T-helper 2 cell (primary cell): ENCODE data around the gene ZDHHC19.
"Not testable (repeated sequence)": the region's sequence is repeated elsewhere in the genome, so short reads cannot be mapped to it uniquely, and the experiment has no call there.

Experiments
- DNase-seq, 5 experiments: peaks; one replicate each; pipeline versions ENCODE4 v3.0.0 to v3.0.0-alpha.2; 2012 to 2022
- total RNA-seq, 2 donors: gene quantifications; one replicate each; lab custom pipeline; 2026; lab: John Stamatoyannopoulos, UW

Gene ZDHHC19
- total RNA-seq, result 0 reads per million in 2 donors

GRCh38 chr3:196210673-196211556 is at the start of gene ZDHHC19:
ZDHHC19 (minus strand) TSS chr3:196211400; CDS start chr3:196211315, 85 bp downstream.
- DNase-seq, result no peak

- DNase-seq, result no peak
Measured at GRCh38 chr3:196260784-196261183, 49.6 kb upstream of the ZDHHC19 start.

- no peak for DNase-seq
Measured at GRCh38 chr3:196255776-196256175, 44.6 kb upstream of the ZDHHC19 start.

GRCh38 chr3:196254376-196255283 is 43.4 kb upstream of the ZDHHC19 start:
- DNase-seq, result no peak

GRCh38 chr3:196251918-196252317 is 40.7 kb upstream of the ZDHHC19 start:
- DNase-seq, result no peak

GRCh38 chr3:196246612-196247308 is 35.6 kb upstream of the ZDHHC19 start:
- DNase-seq, result peak in 2 of 5 experiments; percentile 16 to 43

GRCh38 chr3:196244166-196244565 is 33.0 kb upstream of the ZDHHC19 start:
- not testable (repeated sequence) for DNase-seq

- DNase-seq, result no peak
Measured at GRCh38 chr3:196241704-196242103, 30.5 kb upstream of the ZDHHC19 start.

- DNase-seq, result no peak
Measured at GRCh38 chr3:196240424-196240823, 29.2 kb upstream of the ZDHHC19 start.

- no peak for DNase-seq
Measured at GRCh38 chr3:196238612-196239560, 27.7 kb upstream of the ZDHHC19 start.

GRCh38 chr3:196237203-196237602 is 26.0 kb upstream of the ZDHHC19 start:
- DNase-seq, result peak in 1 of 5 experiments; percentile 23

GRCh38 chr3:196236223-196236622 is 25.0 kb upstream of the ZDHHC19 start:
- DNase-seq, result no peak

GRCh38 chr3:196235452-196236122 is 24.4 kb upstream of the ZDHHC19 start:
- no peak for DNase-seq

GRCh38 chr3:196232882-196233251 is 21.7 kb upstream of the ZDHHC19 start:
- no peak for DNase-seq

GRCh38 chr3:196232154-196232881 is 21.1 kb upstream of the ZDHHC19 start:
- DNase-seq, result no peak

- no peak for DNase-seq
Measured at GRCh38 chr3:196227629-196228493, 16.7 kb upstream of the ZDHHC19 start.

- no peak for DNase-seq
Measured at GRCh38 chr3:196227121-196227561, 15.9 kb upstream of the ZDHHC19 start.

GRCh38 chr3:196225763-196226364 is 14.7 kb upstream of the ZDHHC19 start:
- no peak for DNase-seq

GRCh38 chr3:196225086-196225485 is 13.9 kb upstream of the ZDHHC19 start:
- DNase-seq, result no peak
